Measurements from ENCODE around the gene TRPM2. TPM values are rescaled to one million over a fixed set of nuclear protein-coding genes. Genes with fewer than 3 reads are reported as not detected.

Gene TRPM2
- total RNA-seq, 1 donor, result 0.36 TPM

GRCh38 chr21:44333509-44334328 lies 19.7 kb upstream of the TRPM2 start:
- no peak overlapping the region for H3K27ac ChIP-seq (ENCODE audit: low read depth, low read length)
- peaks cover 6% of the 10 kb centered on the region for H3K4me1 ChIP-seq (ENCODE audit: insufficient read depth, low read length)
- peaks cover 3% of the 10 kb centered on the region for H4K20me1 ChIP-seq (ENCODE audit: insufficient read depth, low read length)
- no peaks in the 10 kb centered on the region for H3K27me3 ChIP-seq (ENCODE audit: insufficient read depth, low read length)
- H3K79me2 ChIP-seq (ENCODE audit: insufficient read depth, low read length), result no peaks in the 10 kb centered on the region
- H3K4me2 ChIP-seq (ENCODE audit: insufficient read depth, low read length), result no peak overlapping the region
- no peak for DNase-seq (ENCODE audit: insufficient read length, low spot score, missing footprints)
- H2AFZ ChIP-seq (ENCODE audit: low read length), result no peak overlapping the region
- TF ChIP-seq, protein P1, sequence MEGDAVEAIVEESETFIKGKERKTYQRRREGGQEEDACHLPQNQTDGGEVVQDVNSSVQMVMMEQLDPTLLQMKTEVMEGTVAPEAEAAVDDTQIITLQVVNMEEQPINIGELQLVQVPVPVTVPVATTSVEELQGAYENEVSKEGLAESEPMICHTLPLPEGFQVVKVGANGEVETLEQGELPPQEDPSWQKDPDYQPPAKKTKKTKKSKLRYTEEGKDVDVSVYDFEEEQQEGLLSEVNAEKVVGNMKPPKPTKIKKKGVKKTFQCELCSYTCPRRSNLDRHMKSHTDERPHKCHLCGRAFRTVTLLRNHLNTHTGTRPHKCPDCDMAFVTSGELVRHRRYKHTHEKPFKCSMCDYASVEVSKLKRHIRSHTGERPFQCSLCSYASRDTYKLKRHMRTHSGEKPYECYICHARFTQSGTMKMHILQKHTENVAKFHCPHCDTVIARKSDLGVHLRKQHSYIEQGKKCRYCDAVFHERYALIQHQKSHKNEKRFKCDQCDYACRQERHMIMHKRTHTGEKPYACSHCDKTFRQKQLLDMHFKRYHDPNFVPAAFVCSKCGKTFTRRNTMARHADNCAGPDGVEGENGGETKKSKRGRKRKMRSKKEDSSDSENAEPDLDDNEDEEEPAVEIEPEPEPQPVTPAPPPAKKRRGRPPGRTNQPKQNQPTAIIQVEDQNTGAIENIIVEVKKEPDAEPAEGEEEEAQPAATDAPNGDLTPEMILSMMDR (IDR thresholded peaks at IDR 0.05; ENCODE audit: extremely low read depth, low read depth, low read length), result no peak
- H3K36me3 ChIP-seq (ENCODE audit: insufficient read depth, low read length), result peaks cover 6% of the 10 kb centered on the region
- H3K4me3 ChIP-seq (ENCODE audit: insufficient read depth, low read length), result no peak overlapping the region
- no peaks in the 10 kb centered on the region for H3K9me3 ChIP-seq (ENCODE audit: low read depth, low read length)

GRCh38 chr21:44334329-44335030 lies 18.9 kb upstream of the TRPM2 start:
- H4K20me1 ChIP-seq (ENCODE audit: insufficient read depth, low read length), result peaks cover 3% of the 10 kb centered on the region
- no peak overlapping the region for H3K27ac ChIP-seq (ENCODE audit: low read depth, low read length)
- no peaks in the 10 kb centered on the region for H3K79me2 ChIP-seq (ENCODE audit: insufficient read depth, low read length)
- TF ChIP-seq, protein P1 (IDR thresholded peaks at IDR 0.05; ENCODE audit: extremely low read depth, low read depth, low read length), result no peak
- H3K27me3 ChIP-seq (ENCODE audit: insufficient read depth, low read length), result no peaks in the 10 kb centered on the region
- H2AFZ ChIP-seq (ENCODE audit: low read length), result no peak overlapping the region
- H3K4me1 ChIP-seq (ENCODE audit: insufficient read depth, low read length), result peaks cover 7% of the 10 kb centered on the region
- H3K4me2 ChIP-seq (ENCODE audit: insufficient read depth, low read length), result no peak overlapping the region
- peaks cover 6% of the 10 kb centered on the region for H3K36me3 ChIP-seq (ENCODE audit: insufficient read depth, low read length)
- H3K4me3 ChIP-seq (ENCODE audit: insufficient read depth, low read length), result no peak overlapping the region
- no peaks in the 10 kb centered on the region for H3K9me3 ChIP-seq (ENCODE audit: low read depth, low read length)
- DNase-seq (ENCODE audit: insufficient read length, low spot score, missing footprints), result no peak

DNA sequence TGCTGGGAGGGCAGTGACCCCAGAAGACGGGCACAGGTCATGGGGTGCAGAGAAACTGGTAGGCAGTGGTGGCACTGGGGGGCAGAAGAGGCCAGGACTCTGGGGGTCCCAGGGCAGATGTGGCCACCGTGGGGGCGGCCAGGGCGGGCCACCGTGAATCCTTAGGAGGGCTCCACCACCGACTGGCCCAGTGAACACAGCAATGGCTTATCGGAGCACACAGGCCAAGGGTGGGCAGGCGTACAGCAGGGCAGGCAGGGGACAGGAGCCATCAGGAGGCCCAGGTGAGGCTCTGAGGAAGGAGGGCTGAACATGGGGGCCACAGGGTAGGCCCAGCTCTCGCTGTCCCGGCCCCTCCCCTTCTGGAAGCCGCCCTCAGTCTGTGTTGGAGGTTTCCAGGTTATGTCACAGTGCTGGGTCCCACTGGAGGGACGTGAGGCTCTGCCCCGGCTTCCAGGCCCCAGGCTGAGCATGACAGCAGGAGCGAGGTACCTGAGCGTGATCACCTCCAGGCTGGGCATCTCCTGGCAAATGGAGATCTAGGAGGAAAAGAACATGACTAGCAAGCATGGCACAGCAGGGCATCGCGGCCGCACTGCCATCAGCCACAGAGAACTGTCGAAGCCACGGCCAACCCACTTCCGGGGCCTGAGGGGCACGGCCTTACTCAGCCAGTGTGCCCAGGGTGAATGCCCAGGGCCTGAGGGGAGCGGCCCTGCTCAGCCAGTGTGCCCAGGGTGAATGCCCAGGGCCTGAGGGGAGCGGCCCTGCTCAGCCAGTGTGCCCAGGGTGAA lies 18.0 kb upstream of the TRPM2 start:
- Histone ChIP-seq H4K20me1 (ENCODE audit: insufficient read depth, low read length) (peaks cover 3% of the 10 kb centered on the region), H3K27ac (ENCODE audit: low read depth, low read length) (no peak overlapping the region), H3K4me2 (ENCODE audit: insufficient read depth, low read length) (no peak overlapping the region), H3K4me1 (ENCODE audit: insufficient read depth, low read length) (peaks cover 13% of the 10 kb centered on the region), H3K79me2 (ENCODE audit: insufficient read depth, low read length) (no peaks in the 10 kb centered on the region), H2AFZ (ENCODE audit: low read length) (no peak overlapping the region), H3K4me3 (ENCODE audit: insufficient read depth, low read length) (no peak overlapping the region), H3K36me3 (ENCODE audit: insufficient read depth, low read length) (peaks cover 6% of the 10 kb centered on the region), H3K9me3 (ENCODE audit: low read depth, low read length) (no peaks in the 10 kb centered on the region), H3K27me3 (ENCODE audit: insufficient read depth, low read length) (no peaks in the 10 kb centered on the region)
- DNase-seq (ENCODE audit: insufficient read length, low spot score, missing footprints), result no peak
- TF ChIP-seq, protein P1 (IDR thresholded peaks at IDR 0.05; ENCODE audit: extremely low read depth, low read depth, low read length), result no peak

All from osteoblast (primary cell).